HepG2 (cell line): Measurements from ENCODE around the gene LGALS9.

Experiments
- CEBPZ ChIP-seq: IDR thresholded peaks from 2 replicates; pipeline ENCODE4 v1.6.1; 2012; ENCODE audit warnings: low read length, improper control_type of control experiment
- MXD3 ChIP-seq: IDR thresholded peaks from 2 replicates; pipeline ENCODE4 v1.6.1; 2016; ENCODE audit warnings: mild to moderate bottlenecking, missing biosample characterization, missing genetic modification reagents
- POLR2AphosphoS5 ChIP-seq: IDR thresholded peaks from 2 replicates; pipeline ENCODE4 v1.6.1; 2012; ENCODE audit warnings: low read depth, low read length
- SNAPC2 ChIP-seq: sonication (generic); formaldehyde crosslinking; IDR thresholded peaks from 2 replicates; pipeline ENCODE4 v1.8.1; 2022; ENCODE audit warnings: mild to moderate bottlenecking, missing genetic modification reagents
- ZNF629 ChIP-seq: sonication (generic); formaldehyde crosslinking; conservative IDR thresholded peaks from 2 replicates; pipeline ENCODE4 v1.5.0; 2020; ENCODE audit warnings: missing genetic modification reagents

GRCh38 chr17:27633312-27634025 lies 2.5 kb downstream of the LGALS9 start:
- TF ChIP-seq CEBPZ (no peak), SNAPC2 (no peak), ZNF629 (no peak), POLR2AphosphoS5 (no peak), MXD3 (no peak)
